Right lobe of liver (tissue), 6 donors: Measurements from ENCODE around the gene MUC5B. TPM values are rescaled to one million over a fixed set of nuclear protein-coding genes. Genes with fewer than 3 reads are reported as not detected.

Experiments
- ATAC-seq, 4 donors: fragments of 200-7000 bp; cut with Tn5 transposase; one replicate each; pipeline ENCODE4 v1.9.1; 2020; ENCODE audit warnings: mild to moderate bottlenecking in 4 of 4, moderate library complexity in 4 of 4
- DNase-seq, 3 donors: peaks; one replicate each; pipeline ENCODE4 v3.0.0-alpha.2; 2020
- H3K27ac ChIP-seq, 3 donors: fragments of 200-600 bp; one replicate each; pipeline ENCODE4 v1.8.0; 2022
- H3K27me3 ChIP-seq, 2 donors: fragments of 200-600 bp; one replicate each; pipeline ENCODE4 v1.8.0; 2022
- H3K36me3 ChIP-seq, 4 donors: fragments of 200-600 bp; sonication (generic) in 1 of 4; one replicate each; pipeline versions ENCODE4 v1.5.1 to v1.8.0; 2017 to 2022; ENCODE audit warnings: control low read depth in 1 of 4
- H3K4me1 ChIP-seq, 4 donors: fragments of 200-600 bp; sonication (generic) in 1 of 4; one replicate each; pipeline versions ENCODE4 v1.5.1 to v1.8.0; 2017 to 2022; ENCODE audit warnings: control low read depth in 1 of 4
- H3K4me3 ChIP-seq, 3 donors: fragments of 200-600 bp; one replicate each; pipeline ENCODE4 v1.8.0; 2022
- H3K9me3 ChIP-seq, 4 donors: fragments of 200-600 bp; sonication (generic) in 1 of 4; one replicate each; pipeline versions ENCODE4 v1.5.1 to v1.8.0; 2017 to 2022; ENCODE audit warnings: control low read depth in 1 of 4
- POLR2A ChIP-seq: fragments of 450-650 bp; IDR thresholded peaks from one replicate; pipeline ENCODE4 v1.6.1; 2017; ENCODE audit warnings: antibody characterized with exemption, mild to moderate bottlenecking
- WGBS: methylation state at CpG from one replicate; pipeline ENCODE4 v1.1.6; 2018; ENCODE audit warnings: low coverage, low lambda C conversion rate; ENCODE audit not compliant: insufficient coverage; ENCODE audit errors: missing lambda C conversion rate; 5-methylcytosine and 5-hydroxymethylcytosine counted together
- intact Hi-C, 2 donors: fragments of 100-400 bp; cut with DNase I; formaldehyde crosslinking; loops; one replicate each; pipeline versions ENCODE4 v1.11.2 to v1.14.1; 2022
- total RNA-seq, 6 experiments: library from RNA; depleted of rRNA in 2 of 6; stranded (reverse); fragments of >200 nt in 2 of 6; fragmentation: NEBNext Ultra II Directional in 3 of 6; extraction: Animal tissue kit (Norgen Biotek cat#: 25700) in 3 of 6; gene quantifications; one replicate each; pipeline versions ENCODE4 v1.1.0 to v1.2.4, GENCODE V29; 2016 to 2023
- TF ChIP-seq, protein P1 (sequence below), 4 donors: fragments of 200-600 bp in 3 of 4; fragments of 450-650 bp in 1 of 4; IDR thresholded peaks; one replicate each; pipeline versions ENCODE4 v1.5.1 to v1.8.0; 2016 to 2022; ENCODE audit warnings: antibody characterized with exemption in 4 of 4, mild to moderate bottlenecking in 2 of 4
- donor health status: DM: no; HTN: yes; CAD: no.
- donor health status: DM: no; HTN: no; CAD: no.
- donor health status: DM: no; HTN: no; CAD: no.
- donor health status: DM: no; HTN: yes; CAD: no.
- donor health status: DM: no; HTN: yes; CAD: no.

Gene MUC5B
- total RNA-seq, 6 experiments from 2014 or later: 0.06 to 3.7 (median 0.78) TPM

DNA sequence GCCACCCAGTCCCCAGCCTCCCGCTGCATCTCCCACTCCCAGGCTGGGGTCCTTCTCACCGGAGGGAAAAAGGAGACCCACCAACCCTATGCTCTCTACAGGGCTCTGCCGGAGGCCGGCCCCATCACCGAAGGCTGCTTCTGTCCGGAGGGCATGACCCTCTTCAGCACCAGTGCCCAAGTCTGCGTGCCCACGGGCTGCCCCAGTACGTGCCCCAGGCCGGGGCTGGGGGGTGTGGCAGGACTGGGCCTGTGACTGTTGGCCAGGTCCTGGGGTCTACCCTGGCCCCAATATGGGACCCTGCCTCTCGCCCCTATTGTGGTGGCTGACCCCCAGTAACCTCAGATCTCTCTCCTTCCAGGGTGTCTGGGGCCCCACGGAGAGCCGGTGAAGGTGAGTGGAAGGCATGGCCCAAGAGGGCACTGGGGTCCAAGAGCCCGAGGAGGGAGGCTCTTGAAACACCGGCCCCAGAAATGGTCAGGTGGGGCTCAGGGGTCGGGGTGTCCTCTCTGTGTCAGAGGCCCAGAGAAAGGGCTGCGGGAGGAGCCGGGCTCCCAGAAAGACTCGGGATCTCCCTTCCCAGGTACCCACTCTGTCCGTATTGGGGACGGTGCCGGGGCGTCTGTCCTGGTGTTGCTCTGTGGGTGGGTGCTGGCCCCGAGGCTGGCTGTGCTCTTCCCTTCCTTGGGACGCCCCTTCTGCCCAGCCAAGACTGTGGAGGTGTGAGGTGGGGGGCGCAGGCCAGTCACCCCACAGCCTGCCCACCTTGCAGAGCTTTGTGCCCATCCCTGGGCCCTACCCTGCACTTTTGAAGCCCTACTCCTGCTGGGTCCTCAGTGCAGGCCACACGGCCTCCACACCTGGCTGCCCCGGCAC lies 26.1 kb upstream of the MUC5B start:
- no peaks in the 10 kb centered on the region for H3K27me3 ChIP-seq
- WGBS: 67% methylated on average over 4 of the region's 28 CpGs
- H3K27ac ChIP-seq: no peak overlapping the region
- H3K4me1 ChIP-seq: no peaks in the 10 kb centered on the region
- TF ChIP-seq, protein P1, sequence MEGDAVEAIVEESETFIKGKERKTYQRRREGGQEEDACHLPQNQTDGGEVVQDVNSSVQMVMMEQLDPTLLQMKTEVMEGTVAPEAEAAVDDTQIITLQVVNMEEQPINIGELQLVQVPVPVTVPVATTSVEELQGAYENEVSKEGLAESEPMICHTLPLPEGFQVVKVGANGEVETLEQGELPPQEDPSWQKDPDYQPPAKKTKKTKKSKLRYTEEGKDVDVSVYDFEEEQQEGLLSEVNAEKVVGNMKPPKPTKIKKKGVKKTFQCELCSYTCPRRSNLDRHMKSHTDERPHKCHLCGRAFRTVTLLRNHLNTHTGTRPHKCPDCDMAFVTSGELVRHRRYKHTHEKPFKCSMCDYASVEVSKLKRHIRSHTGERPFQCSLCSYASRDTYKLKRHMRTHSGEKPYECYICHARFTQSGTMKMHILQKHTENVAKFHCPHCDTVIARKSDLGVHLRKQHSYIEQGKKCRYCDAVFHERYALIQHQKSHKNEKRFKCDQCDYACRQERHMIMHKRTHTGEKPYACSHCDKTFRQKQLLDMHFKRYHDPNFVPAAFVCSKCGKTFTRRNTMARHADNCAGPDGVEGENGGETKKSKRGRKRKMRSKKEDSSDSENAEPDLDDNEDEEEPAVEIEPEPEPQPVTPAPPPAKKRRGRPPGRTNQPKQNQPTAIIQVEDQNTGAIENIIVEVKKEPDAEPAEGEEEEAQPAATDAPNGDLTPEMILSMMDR (IDR thresholded peaks at IDR 0.05): no peak
- ATAC-seq: no peak
- H3K36me3 ChIP-seq: no peaks in the 10 kb centered on the region
- H3K4me3 ChIP-seq: no peak overlapping the region
- DNase-seq: peak in 2 of 3 donors; percentile 14 to 30
- H3K9me3 ChIP-seq: no peaks in the 10 kb centered on the region
- intact Hi-C loops: no loop called here

DNA sequence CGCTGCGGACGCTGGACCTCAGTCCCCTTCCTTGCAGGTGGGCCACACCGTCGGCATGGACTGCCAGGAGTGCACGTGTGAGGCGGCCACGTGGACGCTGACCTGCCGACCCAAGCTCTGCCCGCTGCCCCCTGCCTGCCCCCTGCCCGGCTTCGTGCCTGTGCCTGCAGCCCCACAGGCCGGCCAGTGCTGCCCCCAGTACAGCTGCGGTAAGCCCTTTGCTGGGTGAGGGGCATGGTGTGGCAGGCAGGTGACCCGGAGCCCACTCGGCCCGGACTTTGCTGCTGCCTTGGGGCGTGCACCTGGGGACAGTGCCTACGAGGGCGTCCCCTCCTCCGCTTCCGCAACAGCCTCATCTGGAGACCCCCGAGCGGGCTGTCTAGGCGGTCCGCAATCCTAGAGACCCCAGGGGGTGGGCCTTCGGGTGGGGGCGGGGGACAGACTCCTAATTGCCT lies 25.4 kb upstream of the MUC5B start:
- ATAC-seq (no peak), DNase-seq (peak; percentile 14 to 48 (median 40))
- intact Hi-C loops: no loop called here
- Histone ChIP-seq H3K36me3 (no peaks in the 10 kb centered on the region), H3K9me3 (no peaks in the 10 kb centered on the region), H3K27ac (no peak overlapping the region), H3K27me3 (no peaks in the 10 kb centered on the region), H3K4me1 (no peaks in the 10 kb centered on the region), H3K4me3 (no peak overlapping the region)
- WGBS: 0% methylated on average over 2 of the region's 29 CpGs
- no peak for TF ChIP-seq POLR2A
- TF ChIP-seq, protein P1 (IDR thresholded peaks at IDR 0.05): no peak

DNA sequence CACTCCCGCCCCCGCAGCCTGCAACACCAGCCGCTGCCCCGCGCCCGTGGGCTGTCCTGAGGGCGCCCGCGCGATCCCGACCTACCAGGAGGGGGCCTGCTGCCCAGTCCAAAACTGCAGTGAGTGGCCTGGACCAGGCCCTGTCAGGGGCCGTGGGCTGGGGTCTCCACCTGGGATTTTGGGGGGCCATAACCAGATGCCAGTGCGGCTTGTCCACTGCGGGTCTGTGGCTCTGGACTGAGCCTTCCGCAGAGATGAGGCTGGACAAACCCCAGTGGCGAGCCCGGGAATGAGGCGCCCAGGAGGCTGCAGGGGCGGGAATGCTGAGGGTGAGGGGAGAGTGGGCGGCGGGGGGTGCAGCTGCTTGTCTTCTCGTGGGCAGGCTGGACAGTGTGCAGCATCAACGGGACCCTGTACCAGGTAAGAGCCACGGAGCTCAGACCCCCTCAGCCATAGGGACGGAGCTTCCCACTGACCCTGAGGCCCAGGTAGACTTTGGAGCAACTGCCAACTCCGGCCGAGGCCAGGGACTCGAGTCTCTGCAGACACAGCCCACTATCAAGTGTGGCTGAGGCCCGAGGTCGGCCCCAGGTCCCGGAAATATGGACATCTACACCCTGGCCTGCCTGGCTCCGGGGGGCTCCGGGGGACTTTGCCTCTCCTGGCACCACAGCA lies 24.8 kb upstream of the MUC5B start:
- no peaks in the 10 kb centered on the region for H3K27me3 ChIP-seq
- TF ChIP-seq POLR2A: no peak
- TF ChIP-seq, protein P1 (IDR thresholded peaks at IDR 0.05): no peak
- no peaks in the 10 kb centered on the region for H3K36me3 ChIP-seq
- ATAC-seq (no peak), DNase-seq (peak; percentile 11 to 47 (median 41))
- WGBS: 68% methylated on average over 5 of the region's 33 CpGs
- no peak overlapping the region for H3K4me3 ChIP-seq
- intact Hi-C loops: no loop called here
- H3K9me3 ChIP-seq: no peaks in the 10 kb centered on the region
- no peaks in the 10 kb centered on the region for H3K4me1 ChIP-seq
- no peak overlapping the region for H3K27ac ChIP-seq

DNA sequence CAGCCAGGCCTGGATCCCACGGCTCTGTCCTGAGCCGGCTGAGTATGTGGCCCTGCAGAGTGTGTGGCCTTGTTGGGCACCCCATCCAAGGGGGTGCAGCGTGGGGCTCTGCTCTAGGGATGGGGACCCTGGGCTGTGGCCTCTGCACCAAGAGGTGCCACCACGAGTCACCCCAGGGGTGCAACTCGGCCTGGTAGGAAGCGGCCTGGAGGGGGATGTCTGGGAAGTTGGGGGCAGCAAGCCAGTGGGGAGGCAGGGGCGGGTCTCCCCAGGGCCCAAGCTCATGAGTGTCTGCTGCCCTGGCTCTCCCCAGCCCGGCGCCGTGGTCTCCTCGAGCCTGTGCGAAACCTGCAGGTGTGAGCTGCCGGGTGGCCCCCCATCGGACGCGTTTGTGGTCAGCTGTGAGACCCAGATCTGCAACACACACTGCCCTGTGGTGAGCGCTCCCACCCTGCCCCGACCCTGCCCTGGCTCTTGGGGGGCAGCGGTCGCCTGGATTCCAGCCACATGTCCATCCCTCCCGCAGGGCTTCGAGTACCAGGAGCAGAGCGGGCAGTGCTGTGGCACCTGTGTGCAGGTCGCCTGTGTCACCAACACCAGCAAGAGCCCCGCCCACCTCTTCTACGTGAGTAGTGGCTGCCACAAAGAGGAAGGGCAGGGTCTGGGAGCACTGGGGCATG lies 24.2 kb upstream of the MUC5B start:
- Histone ChIP-seq H3K4me3 (no peak overlapping the region), H3K36me3 (no peaks in the 10 kb centered on the region), H3K4me1 (no peaks in the 10 kb centered on the region), H3K27ac (no peak overlapping the region), H3K27me3 (no peaks in the 10 kb centered on the region), H3K9me3 (no peaks in the 10 kb centered on the region)
- no peak for TF ChIP-seq POLR2A
- TF ChIP-seq, protein P1 (IDR thresholded peaks at IDR 0.05): no peak
- WGBS: no CpG with 5 or more reads among the region's 26 CpGs
- peak; percentile 8 to 45 (median 39) for DNase-seq
- intact Hi-C loops: no loop called here
- ATAC-seq: no peak
